HL-60/S4 treated with phorbol 12-myristate 13-acetate at 8.2 ng/mL for 4 days and 3 days (cell line): ENCODE results near the gene ARMC3.
"Not testable (repeated sequence)": the region's sequence is repeated elsewhere in the genome, so short reads cannot be mapped to it uniquely, and the experiment has no call there.

ENCODE experiments used
- in situ Hi-C: fragments of 300-500 bp; cut with MboI; formaldehyde crosslinking; loops from 2 replicates; pipeline ENCODE4 v1.15.0; 2022; ENCODE audit warnings: low sequenced_read_pairs

ARMC3 gene

GRCh38 chr10:22927661-22928403 is at the start of gene ARMC3:
Gene ARMC3 (plus strand): TSS chr10:22928053. CDS start chr10:22931997, 3,944 bp downstream.
- in situ Hi-C loops = no loop called here

- in situ Hi-C loops = no loop called here
Observed at GRCh38 chr10:22891797-22892196, 36.1 kb upstream of the ARMC3 start.

- in situ Hi-C loops = no loop called here
Observed at GRCh38 chr10:22893781-22894180, 34.1 kb upstream of the ARMC3 start.

- in situ Hi-C loops = no loop called here
Observed at GRCh38 chr10:22894714-22895113, 33.1 kb upstream of the ARMC3 start.

DNA sequence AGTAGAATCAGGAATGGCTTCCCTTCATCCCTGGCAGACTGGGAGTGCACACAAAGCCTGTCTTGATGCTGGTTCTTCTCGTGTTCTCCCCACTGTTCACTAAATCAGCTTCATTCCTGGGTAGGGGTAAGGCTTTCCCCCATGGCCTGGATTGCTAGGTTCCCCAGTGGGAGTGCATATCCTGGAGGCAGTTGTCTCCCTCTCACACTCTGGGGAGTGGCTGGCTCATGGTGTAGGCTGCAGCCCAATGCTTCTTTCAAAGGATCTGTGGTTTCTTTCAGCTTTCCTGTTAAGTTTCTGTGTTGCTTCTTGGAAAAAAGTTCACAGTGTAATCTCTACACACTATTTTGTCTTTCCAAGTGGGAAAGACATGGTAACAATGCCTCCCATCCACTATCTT is 32.6 kb upstream of the ARMC3 start:
- in situ Hi-C loops = no loop called here

DNA sequence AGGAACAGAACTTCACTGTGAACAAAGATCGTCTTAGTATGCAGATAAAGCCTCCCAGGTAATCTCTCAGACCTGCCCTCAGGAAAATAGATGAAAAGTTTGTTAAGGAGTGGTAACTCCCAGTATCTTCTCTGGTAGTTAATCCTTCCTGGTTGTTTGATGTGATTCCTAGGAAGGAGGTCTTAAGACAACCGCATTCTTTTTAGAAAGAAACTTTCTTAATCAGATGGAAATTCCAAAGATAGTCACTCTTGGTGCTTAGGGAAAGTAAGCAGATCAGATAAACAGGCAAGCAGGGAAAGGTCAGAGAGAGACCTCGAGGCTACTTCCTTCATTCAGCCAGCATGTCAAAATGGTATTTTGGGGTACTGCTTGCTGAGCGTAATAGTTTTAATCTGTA is 30.5 kb upstream of the ARMC3 start:
- in situ Hi-C loops = no loop called here

- in situ Hi-C loops = no loop called here
Observed at GRCh38 chr10:22899307-22899706, 28.5 kb upstream of the ARMC3 start.

DNA sequence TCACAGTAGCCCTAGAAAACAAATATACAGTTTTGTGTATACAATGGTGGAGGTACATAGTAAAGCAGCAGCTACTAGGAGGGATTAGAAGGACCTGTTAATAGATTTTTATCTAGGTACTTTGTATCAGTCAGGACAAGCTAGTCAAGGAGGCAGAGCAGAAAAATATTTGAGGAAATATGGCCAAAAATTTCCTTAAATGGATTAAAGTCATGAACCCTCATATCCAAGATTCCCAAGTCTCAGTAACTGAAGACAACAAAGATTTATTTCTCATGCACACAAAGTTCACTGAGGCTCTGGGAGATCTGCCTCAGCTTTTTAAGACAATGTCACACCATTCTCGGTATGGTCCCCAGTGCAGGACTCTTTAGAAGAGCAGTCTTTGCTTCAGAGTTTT is 28.1 kb upstream of the ARMC3 start:
- in situ Hi-C loops = no loop called here

DNA sequence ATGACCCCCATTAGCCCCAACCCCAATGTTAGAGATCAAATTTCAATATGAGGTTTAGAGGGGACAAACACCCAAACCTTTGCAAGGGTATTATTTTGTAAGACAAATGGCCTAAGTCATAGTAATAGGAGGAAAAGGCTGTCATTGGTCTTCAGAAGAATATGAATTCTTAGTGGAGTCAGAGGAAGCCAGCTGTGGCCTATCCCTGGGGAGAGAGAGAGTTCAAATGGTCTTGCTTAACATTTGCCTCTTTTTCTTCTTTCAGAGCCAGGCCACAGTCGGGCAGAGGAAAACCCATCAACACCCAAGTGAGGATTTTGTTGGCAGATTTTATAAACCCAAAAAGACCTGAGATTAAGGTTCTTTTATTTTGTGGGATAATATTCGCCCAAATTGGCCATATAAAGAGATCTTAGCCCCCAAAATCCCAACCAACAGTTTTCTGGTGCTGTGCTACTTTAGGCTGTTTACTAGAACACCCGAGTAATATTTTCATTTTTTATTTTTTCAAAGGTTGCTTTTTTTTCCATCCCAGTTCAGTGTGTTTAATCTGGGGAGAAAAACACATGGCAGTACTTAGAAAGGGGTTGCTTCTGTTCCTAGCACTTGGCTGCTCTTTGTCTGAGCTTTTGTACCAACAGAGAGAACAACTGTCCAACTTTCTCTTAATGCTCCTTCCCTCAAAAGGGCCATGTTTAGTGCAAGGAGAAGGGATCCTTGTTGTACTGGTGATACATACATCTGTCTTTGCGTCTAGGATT is 26.8 kb upstream of the ARMC3 start:
- in situ Hi-C loops = no loop called here

GRCh38 chr10:22902147-22902546 is 25.7 kb upstream of the ARMC3 start:
- in situ Hi-C loops = not testable (repeated sequence)

GRCh38 chr10:22903694-22904093 is 24.2 kb upstream of the ARMC3 start:
- in situ Hi-C loops = no loop called here

DNA sequence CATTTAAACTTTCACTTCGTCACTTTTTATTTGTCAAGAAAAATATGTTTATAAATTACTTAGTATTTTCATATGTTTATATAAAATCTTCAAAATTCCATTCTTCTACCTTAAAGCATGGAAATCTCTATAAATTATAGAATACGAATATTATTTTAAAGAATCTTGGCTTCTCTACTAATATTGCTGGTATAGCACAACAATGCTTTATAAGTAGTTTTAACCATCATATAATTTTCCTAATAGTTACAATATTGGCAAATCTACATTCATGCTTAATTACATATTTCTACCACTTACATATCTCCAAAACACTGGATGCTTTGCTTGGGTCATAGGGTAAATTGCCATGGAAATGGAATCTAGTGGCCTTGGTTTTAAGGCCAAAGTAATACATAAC is 21.1 kb upstream of the ARMC3 start:
- in situ Hi-C loops = no loop called here

GRCh38 chr10:22908837-22909236 is 19.0 kb upstream of the ARMC3 start:
- in situ Hi-C loops = no loop called here

GRCh38 chr10:22909673-22910072 is 18.2 kb upstream of the ARMC3 start:
- in situ Hi-C loops = not testable (repeated sequence)

GRCh38 chr10:22911067-22911466 is 16.8 kb upstream of the ARMC3 start:
- in situ Hi-C loops = no loop called here

GRCh38 chr10:22911889-22912762 is 15.7 kb upstream of the ARMC3 start:
- in situ Hi-C loops = no loop called here

DNA sequence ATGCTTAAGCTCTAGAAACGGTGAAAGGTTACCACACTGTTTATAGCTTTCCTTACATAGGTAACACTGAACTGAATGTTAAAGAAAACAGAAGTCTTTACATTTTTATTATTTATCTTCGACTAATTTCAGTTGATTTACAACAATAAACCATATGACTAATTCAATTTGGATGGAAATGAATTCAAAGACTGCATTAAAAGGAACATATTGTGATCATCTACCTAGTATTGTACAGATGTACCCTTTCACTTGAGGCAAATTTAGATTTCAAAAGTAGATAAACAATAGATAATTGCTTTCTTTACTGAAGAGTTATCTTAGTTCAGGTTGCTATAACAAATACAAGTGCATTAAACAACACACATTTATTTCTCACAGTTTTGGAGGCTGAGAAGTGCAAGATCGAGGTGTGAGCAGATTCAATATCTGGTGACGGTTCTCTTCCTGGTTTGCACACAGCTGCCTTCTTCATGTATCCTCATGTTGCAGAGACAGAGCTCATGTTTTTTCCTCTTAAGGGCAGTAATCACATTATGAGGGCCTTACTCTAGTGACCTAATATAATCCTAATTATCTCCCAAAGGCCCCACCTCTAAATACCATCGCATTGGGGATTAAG is 15.0 kb upstream of the ARMC3 start:
- in situ Hi-C loops = no loop called here

- in situ Hi-C loops = no loop called here
Observed at GRCh38 chr10:22913474-22914092, 14.3 kb upstream of the ARMC3 start.

GRCh38 chr10:22915314-22915713 is 12.5 kb upstream of the ARMC3 start:
- in situ Hi-C loops = no loop called here

- in situ Hi-C loops = no loop called here
Observed at GRCh38 chr10:22925088-22925487, 2.8 kb upstream of the ARMC3 start.

DNA sequence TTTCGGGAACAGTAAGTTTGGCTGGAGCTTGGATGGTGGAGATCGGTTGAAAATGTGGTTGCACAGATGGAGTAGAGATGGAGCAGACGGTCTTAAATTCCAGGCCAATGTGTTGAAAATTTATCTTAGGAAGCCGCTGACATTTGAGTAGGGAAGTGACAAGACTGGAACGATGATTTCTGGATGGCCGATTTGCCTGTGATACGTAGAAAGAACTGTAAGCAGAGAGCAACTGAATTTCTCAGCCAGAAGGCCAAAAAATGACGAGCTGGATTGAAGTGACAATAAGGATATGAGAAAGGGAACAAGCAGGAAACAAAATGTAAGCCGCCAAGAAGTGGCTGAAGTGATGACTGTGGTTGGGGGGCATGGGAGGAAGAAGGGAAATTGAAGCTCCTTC is 687 bp upstream of the ARMC3 start:
- in situ Hi-C loops = no loop called here
